K562 (cell line): Measurements from ENCODE around the gene COL26A1. TPM values are rescaled to one million over a fixed set of nuclear protein-coding genes. Genes with fewer than 3 reads are reported as not detected.

Experiments
- ATAC-seq: fragments of 200-7000 bp; cut with Tn5 transposase; 3 replicates; pipeline ENCODE4 v1.9.1; 2020; ENCODE audit warnings: moderate library complexity
- BruUV-seq: library from RNA; stranded (reverse); fragments of 400-500 nt; replicated peaks from 2 replicates; lab custom pipeline; 2021; lab: Mats Ljungman, UMichigan
- CTCF ChIA-PET: fragments of 300-600 bp; formaldehyde crosslinking; extraction: SDS; loops from one replicate; lab custom pipeline; 2021; ENCODE audit warnings: low intra/inter-chr PET ratio; lab: Yijun Ruan, JAX
- POLR2A ChIA-PET: fragments of 300-600, 350-650 bp; sonication (Branson Sonifier 250); formaldehyde crosslinking; extraction: SDS; loops from one replicate; lab custom pipeline; 2021; ENCODE audit warnings: antibody characterized with exemption, inconsistent platforms; lab: Yijun Ruan, JAX
- DNase-seq, 4 experiments: peaks; one replicate each; pipeline versions ENCODE4 v3.0.0 to v3.0.0-alpha.2; 2011 to 2018; ENCODE audit warnings: low spot score in 3 of 4, mixed read lengths in 3 of 4; ENCODE audit errors: extremely low read depth in 1 of 4
- FAIRE-seq: peaks from 2 replicates; lab custom pipeline; 2011; peaks lifted over from hg19 to GRCh38; lab: Jason Lieb, UNC
- H2AFZ ChIP-seq: 2 replicates; pipeline ENCODE4 v1.6.0; 2011; ENCODE audit warnings: low read depth, low read length, control low read depth, inconsistent platforms
- H3K27ac ChIP-seq: fragments of 200-600 bp; 3 replicates; pipeline ENCODE4 v1.8.0; 2011; ENCODE audit warnings: low read depth, mild to moderate bottlenecking, control low read depth, inconsistent platforms, low read length, moderate library complexity, mixed read lengths; ENCODE audit errors: extremely low read depth
- H3K27me3 ChIP-seq, 2 experiments: fragments of 300-600 bp in 1 of 2; 2 replicates in 1 of 2; 3 replicates in 1 of 2; pipeline versions ENCODE4 v1.6.0 to v1.8.0; 2011; ENCODE audit warnings: inconsistent platforms in 2 of 2, low read length in 2 of 2, mild to moderate bottlenecking in 1 of 2, mixed read lengths in 1 of 2, moderate library complexity in 1 of 2; ENCODE audit not compliant: control insufficient read depth in 2 of 2, insufficient read depth in 2 of 2
- H3K36me3 ChIP-seq: fragments of 300-600 bp; 3 replicates; pipeline ENCODE4 v1.8.0; 2011; ENCODE audit warnings: mild to moderate bottlenecking, low read length, inconsistent platforms; ENCODE audit not compliant: control insufficient read depth, insufficient read depth
- H3K4me1 ChIP-seq, 2 experiments: fragments of 200-600 bp in 1 of 2; replicated peaks in 1 of 2; 2 replicates in 1 of 2; 3 replicates in 1 of 2; pipeline versions ENCODE4 v1.5.1 to v1.8.0; 2011; ENCODE audit warnings: inconsistent platforms in 2 of 2, low read length in 2 of 2, mild to moderate bottlenecking in 1 of 2, mixed read lengths in 1 of 2, moderate library complexity in 1 of 2; ENCODE audit not compliant: control insufficient read depth in 2 of 2, insufficient read depth in 2 of 2
- H3K4me2 ChIP-seq: 2 replicates; pipeline ENCODE4 v1.6.1; 2011; ENCODE audit warnings: low read length, control low read depth, inconsistent platforms, mixed read lengths; ENCODE audit not compliant: insufficient read depth
- H3K4me3 ChIP-seq: fragments of 200-600 bp; sonication (generic), shearing (Covaris generic); 2 replicates; pipeline ENCODE4 v1.5.1; 2016; ENCODE audit warnings: control low read depth, inconsistent platforms
- H3K79me2 ChIP-seq: fragments of 200-600 bp; 3 replicates; pipeline ENCODE4 v1.8.0; 2011; ENCODE audit warnings: low read length, inconsistent platforms; ENCODE audit not compliant: control insufficient read depth, insufficient read depth
- H3K9ac ChIP-seq, 2 experiments: 2 replicates each; pipeline versions ENCODE4 v1.6.0 to v1.6.1; 2011; ENCODE audit warnings: low read depth in 2 of 2, low read length in 2 of 2, control low read depth in 1 of 2, inconsistent platforms in 1 of 2, mild to moderate bottlenecking in 1 of 2, mixed read lengths in 1 of 2; ENCODE audit not compliant: insufficient read depth in 1 of 2
- H3K9me1 ChIP-seq: one replicate; pipeline ENCODE4 v1.6.0; 2011; ENCODE audit warnings: inconsistent platforms, mild to moderate bottlenecking, low read length, moderate library complexity; ENCODE audit not compliant: control insufficient read depth, insufficient read depth
- H3K9me3 ChIP-seq: replicated peaks from 2 replicates; pipeline ENCODE4 v1.5.1; 2011; ENCODE audit warnings: low read depth, low read length, inconsistent platforms; ENCODE audit not compliant: control insufficient read depth, insufficient read depth
- H4K20me1 ChIP-seq: replicated peaks from 2 replicates; pipeline ENCODE4 v1.6.1; 2011; ENCODE audit warnings: low read length, inconsistent platforms, mixed read lengths; ENCODE audit not compliant: control insufficient read depth, insufficient read depth
- ADNP ChIP-seq: fragments of 200-800 bp; sonication (Bioruptor generic); IDR thresholded peaks from 2 replicates; pipeline ENCODE4 v1.6.1; 2016; ENCODE audit warnings: missing genetic modification characterization, missing compliant biosample characterization
- ESRRB ChIP-seq: fragments of 250-450 bp; sonication (Bioruptor Pico); IDR thresholded peaks from 2 replicates; pipeline ENCODE4 v1.5.0; 2020; ENCODE audit warnings: mild to moderate bottlenecking, moderate library complexity, borderline replicate concordance
- EWSR1 ChIP-seq: fragments of 450-650 bp; IDR thresholded peaks from 2 replicates; pipeline ENCODE4 v1.6.1; 2018; ENCODE audit warnings: borderline replicate concordance, mild to moderate bottlenecking, low read depth, moderate library complexity; ENCODE audit not compliant: partially characterized antibody
- HDAC1 ChIP-seq, 2 experiments: fragments of 450-650 bp; IDR thresholded peaks; 2 replicates each; pipeline ENCODE4 v1.6.1; 2016 to 2017; ENCODE audit warnings: inconsistent platforms in 1 of 2, mild to moderate bottlenecking in 1 of 2, moderate library complexity in 1 of 2
- HDAC8 ChIP-seq: fragments of 450-650 bp; IDR thresholded peaks from 2 replicates; pipeline ENCODE4 v1.6.1; 2016; ENCODE audit warnings: mild to moderate bottlenecking, missing genetic modification characterization, moderate library complexity, missing compliant biosample characterization
- HIVEP1 ChIP-seq: fragments of 250-450 bp; sonication (Bioruptor Pico); IDR thresholded peaks from 2 replicates; pipeline ENCODE4 v1.4.0; 2020; ENCODE audit warnings: mild to moderate bottlenecking
- HNRNPH1 ChIP-seq: fragments of 200-400 bp; formaldehyde crosslinking; optimal IDR thresholded peaks from 2 replicates; pipeline ENCODE3; 2017; ENCODE audit warnings: low read depth, mild to moderate bottlenecking, low read length, moderate library complexity
- RFX5 ChIP-seq: IDR thresholded peaks from 2 replicates; pipeline ENCODE4 v1.6.1; 2011; ENCODE audit warnings: low read depth, mild to moderate bottlenecking, improper control_type of control experiment, low read length
- ZBTB26 ChIP-seq: fragments of 450-650 bp; formaldehyde crosslinking; IDR thresholded peaks from 2 replicates; pipeline ENCODE4 v1.4.0; 2022; ENCODE audit warnings: missing genetic modification characterization
- ZNF134 ChIP-seq: fragments of 250-450 bp; sonication (Bioruptor Pico); conservative IDR thresholded peaks from 2 replicates; pipeline ENCODE4 v1.4.0; 2020
- ZNF695 ChIP-seq: fragments of 450-650 bp; formaldehyde crosslinking; IDR thresholded peaks from 2 replicates; pipeline ENCODE4 v1.4.0; 2020; ENCODE audit warnings: mild to moderate bottlenecking, moderate library complexity
- ZNF830 ChIP-seq: fragments of 250-450 bp; sonication (Bioruptor Pico); IDR thresholded peaks from 2 replicates; pipeline ENCODE4 v1.5.0; 2021; ENCODE audit warnings: mild to moderate bottlenecking
- ZSCAN29 ChIP-seq: fragments of 450-650 bp; IDR thresholded peaks from 2 replicates; pipeline ENCODE4 v1.6.1; 2017
- WGBS: fragments of 100-300 bp; shearing (Covaris generic); methylation state at CpG from one replicate; pipeline ENCODE4 v1.1.6; 2016; ENCODE audit warnings: low coverage, mixed read lengths; ENCODE audit not compliant: insufficient coverage; ENCODE audit errors: missing lambda C conversion rate; 5-methylcytosine and 5-hydroxymethylcytosine counted together
- in situ Hi-C: fragments of 300-500 bp; cut with MboI; formaldehyde crosslinking; loops from 4 replicates; pipeline ENCODE4 v1.15.0; 2018; ENCODE audit warnings: inconsistent platforms, mixed read lengths
- intact Hi-C: fragments of 100-400 bp; cut with micrococcal nuclease; formaldehyde crosslinking; loops from 2 replicates; pipeline ENCODE4 v1.14.2; 2022
- polyA plus RNA-seq, 8 experiments: library from polyadenylated mRNA; depleted of rRNA in 4 of 8; stranded (reverse) in 5 of 8; unstranded in 3 of 8; fragments of >200 nt; fragmentation: Nextera tagmentation in 2 of 8; fragmentation: Illumina TruSeq in 1 of 8; extraction: Ambion mirVana in 2 of 8; extraction: Trizol in 1 of 8; gene quantifications; 2 replicates each; pipeline versions ENCODE4 v1.2.1 to v1.2.3, GENCODE V29; 2011 to 2014; ENCODE audit warnings: inconsistent platforms in 1 of 8, missing spikeins in 1 of 8
- total RNA-seq, 7 experiments: library from RNA; depleted of rRNA in 6 of 7; stranded (reverse); fragments of >200 nt in 6 of 7; fragmentation: Illumina TruSeq in 2 of 7; extraction: Trizol in 2 of 7; gene quantifications; 2 replicates each; pipeline versions ENCODE4 v1.2.1 to v1.2.3, GENCODE V29; 2011 to 2021; ENCODE audit warnings: low replicate concordance in 1 of 7
- TF ChIP-seq, protein P1 (sequence below): fragments of 250-450 bp; sonication (Bioruptor Pico); IDR thresholded peaks from 2 replicates; pipeline ENCODE4 v1.8.0; 2021; ENCODE audit warnings: borderline replicate concordance, mild to moderate bottlenecking, moderate library complexity; ENCODE audit not compliant: poor library complexity, severe bottlenecking
- TF ChIP-seq, protein P2 (sequence below): fragments of 150-350 bp; IDR thresholded peaks from 2 replicates; pipeline ENCODE4 v1.6.1; 2014; ENCODE audit warnings: low read depth, mild to moderate bottlenecking, low read length, borderline replicate concordance

Gene COL26A1
- total and polyA plus RNA-seq, 9 of the 15 experiments (the other 6 are each of a cell fraction or from before 2014, with no cell fraction given), result 0.04 to 0.39 (median 0.07) TPM; not detected in 5

DNA sequence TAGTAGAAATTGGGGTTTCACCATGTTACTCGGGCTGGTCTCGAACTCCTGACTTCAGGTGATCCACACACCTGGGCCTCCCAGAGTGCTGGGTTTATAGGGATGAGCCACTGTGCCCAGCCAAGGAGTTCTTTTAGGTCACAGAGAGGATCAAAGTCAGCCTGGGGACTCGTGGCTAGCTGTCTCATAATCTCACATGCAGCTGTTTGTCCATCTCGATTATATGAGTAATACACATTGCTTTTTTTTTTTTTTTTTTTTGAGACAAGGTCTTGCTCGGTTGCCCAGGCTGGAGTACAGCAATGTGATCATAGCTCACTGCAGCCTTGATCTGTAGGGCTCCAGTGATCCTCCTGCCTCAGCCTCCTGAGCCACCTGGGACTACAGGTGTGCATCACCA, 43.3 kb upstream of the COL26A1 start:
- Histone ChIP-seq H3K4me1 (peaks cover 0 to 10% of the 10 kb centered on the region in 2 experiments; a peak in 2 of 5 replicates), H3K27me3 (peaks cover 0 to 12% of the 10 kb centered on the region in 2 experiments; a peak in 3 of 5 replicates), H3K9ac (no peak overlapping the region), H4K20me1 (no peaks in the 10 kb centered on the region), H2AFZ (no peak overlapping the region), H3K79me2 (no peaks in the 10 kb centered on the region), H3K9me3 (no peaks in the 10 kb centered on the region), H3K27ac (no peak overlapping the region), H3K36me3 (peaks cover 4% of the 10 kb centered on the region; the same call in 1 of the 3 replicates), H3K4me2 (no peak overlapping the region), H3K4me3 (no peak overlapping the region), H3K9me1 (no peaks in the 10 kb centered on the region)
- BruUV-seq, result no TSS peak
- 26% methylated on average over 4 of the region's 5 CpGs for WGBS
- no peak for ATAC-seq
- intact Hi-C loops, result no loop called here
- DNase-seq, result no peak
- ChIA-PET POLR2A (no interaction called here), CTCF (no interaction called here)
- FAIRE-seq, result no peak
- in situ Hi-C loops, result no loop called here
- no peak for TF ChIP-seq HNRNPH1
- TF ChIP-seq, protein P1, sequence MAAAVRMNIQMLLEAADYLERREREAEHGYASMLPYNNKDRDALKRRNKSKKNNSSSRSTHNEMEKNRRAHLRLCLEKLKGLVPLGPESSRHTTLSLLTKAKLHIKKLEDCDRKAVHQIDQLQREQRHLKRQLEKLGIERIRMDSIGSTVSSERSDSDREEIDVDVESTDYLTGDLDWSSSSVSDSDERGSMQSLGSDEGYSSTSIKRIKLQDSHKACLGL (CRISPR knock-in tag), result no peak
- TF ChIP-seq HDAC8 (tag), result no peak
- TF ChIP-seq ZNF695, result no peak
- TF ChIP-seq, protein P2, sequence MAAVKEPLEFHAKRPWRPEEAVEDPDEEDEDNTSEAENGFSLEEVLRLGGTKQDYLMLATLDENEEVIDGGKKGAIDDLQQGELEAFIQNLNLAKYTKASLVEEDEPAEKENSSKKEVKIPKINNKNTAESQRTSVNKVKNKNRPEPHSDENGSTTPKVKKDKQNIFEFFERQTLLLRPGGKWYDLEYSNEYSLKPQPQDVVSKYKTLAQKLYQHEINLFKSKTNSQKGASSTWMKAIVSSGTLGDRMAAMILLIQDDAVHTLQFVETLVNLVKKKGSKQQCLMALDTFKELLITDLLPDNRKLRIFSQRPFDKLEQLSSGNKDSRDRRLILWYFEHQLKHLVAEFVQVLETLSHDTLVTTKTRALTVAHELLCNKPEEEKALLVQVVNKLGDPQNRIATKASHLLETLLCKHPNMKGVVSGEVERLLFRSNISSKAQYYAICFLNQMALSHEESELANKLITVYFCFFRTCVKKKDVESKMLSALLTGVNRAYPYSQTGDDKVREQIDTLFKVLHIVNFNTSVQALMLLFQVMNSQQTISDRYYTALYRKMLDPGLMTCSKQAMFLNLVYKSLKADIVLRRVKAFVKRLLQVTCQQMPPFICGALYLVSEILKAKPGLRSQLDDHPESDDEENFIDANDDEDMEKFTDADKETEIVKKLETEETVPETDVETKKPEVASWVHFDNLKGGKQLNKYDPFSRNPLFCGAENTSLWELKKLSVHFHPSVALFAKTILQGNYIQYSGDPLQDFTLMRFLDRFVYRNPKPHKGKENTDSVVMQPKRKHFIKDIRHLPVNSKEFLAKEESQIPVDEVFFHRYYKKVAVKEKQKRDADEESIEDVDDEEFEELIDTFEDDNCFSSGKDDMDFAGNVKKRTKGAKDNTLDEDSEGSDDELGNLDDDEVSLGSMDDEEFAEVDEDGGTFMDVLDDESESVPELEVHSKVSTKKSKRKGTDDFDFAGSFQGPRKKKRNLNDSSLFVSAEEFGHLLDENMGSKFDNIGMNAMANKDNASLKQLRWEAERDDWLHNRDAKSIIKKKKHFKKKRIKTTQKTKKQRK, result no peak
- TF ChIP-seq ESRRB (CRISPR knock-in tag), result no peak
- TF ChIP-seq ZBTB26, result no peak
- TF ChIP-seq HDAC1 (IDR thresholded peaks at IDR 0.05), result no peak
- no peak for TF ChIP-seq EWSR1
- no peak for TF ChIP-seq ADNP (tag)
- TF ChIP-seq RFX5, result no peak
- no peak for TF ChIP-seq ZNF830
- TF ChIP-seq ZNF134, result no peak
- no peak for TF ChIP-seq HIVEP1 (CRISPR knock-in tag)
- TF ChIP-seq ZSCAN29, result no peak
